ENCODE results near the gene SETBP1. TPM values are rescaled to one million over a fixed set of nuclear protein-coding genes. Genes with fewer than 3 reads are reported as not detected.

SETBP1 gene
- total and polyA plus RNA-seq, 2 of the 8 experiments (the other 6 are each of a cell fraction or from before 2014, with no cell fraction given), result 2.0 to 6.5 TPM

GRCh38 chr18:44841752-44842587 is 161.3 kb downstream of the SETBP1 start:
- FAIRE-seq (no peak), DNase-seq (ENCODE audit: low read depth in 1 of 2, low spot score in 2 of 2) (no peak)
- Histone ChIP-seq H3K79me2 (ENCODE audit: control insufficient read depth in 1 of 2, insufficient read depth in 2 of 2, low read length in 2 of 2) (no peaks in the 10 kb centered on the region), H3K9me3 (ENCODE audit: insufficient read depth in 2 of 2, low read depth in 1 of 2, low read length in 1 of 2) (no peaks in the 10 kb centered on the region), H3K27ac (ENCODE audit: low read depth, low read length) (no peak overlapping the region), H3K4me3 (ENCODE audit: extremely low read depth in 1 of 4, insufficient read depth in 2 of 4, low read depth in 3 of 4, low read length in 4 of 4) (no peak overlapping the region), H4K8ac (ENCODE audit: extremely low read depth, insufficient read depth, low read length) (no peak overlapping the region; the same call in 1 of the 2 replicates), H2BK5ac (ENCODE audit: low read depth, low read length) (no peak overlapping the region), H3K4me2 (ENCODE audit: insufficient read depth in 1 of 2, low read depth in 2 of 2, low read length in 2 of 2) (no peak overlapping the region), H3K4me1 (replicated peaks in 1 of 4; ENCODE audit: control insufficient read depth in 3 of 4, insufficient read depth in 4 of 4, low read length in 3 of 4) (peaks cover 2 to 9% (median 6%) of the 10 kb centered on the region in 4 experiments; a peak in 5 of 7 replicates), H3K23me2 (ENCODE audit: low read depth, low read length) (no peaks in the 10 kb centered on the region), H3K14ac (ENCODE audit: insufficient read length) (no peak overlapping the region), H3K79me1 (ENCODE audit: low read depth, low read length) (no peaks in the 10 kb centered on the region), H3K36me3 (ENCODE audit: control insufficient read depth in 2 of 4, insufficient read depth in 4 of 4, low read length in 3 of 4) (no peaks in the 10 kb centered on the region), H4K91ac (replicated peaks; ENCODE audit: insufficient read length, low read length) (no peak overlapping the region), H4K5ac (ENCODE audit: insufficient read length, low read depth, low read length) (no peak overlapping the region), H4K20me1 (replicated peaks in 1 of 2; ENCODE audit: control insufficient read depth in 1 of 2, insufficient read depth in 2 of 2, low read length in 2 of 2) (no peaks in the 10 kb centered on the region), H3K27me3 (replicated peaks in 1 of 4; ENCODE audit: control insufficient read depth in 3 of 4, extremely low read depth in 1 of 4, insufficient read depth in 3 of 4, low read length in 3 of 4) (no peaks in the 10 kb centered on the region), H3K23ac (ENCODE audit: insufficient read length) (no peak overlapping the region), H2AK5ac (ENCODE audit: low read depth, low read length) (no peak overlapping the region), H3K4ac (replicated peaks; ENCODE audit: insufficient read length, low read depth, low read length) (no peak overlapping the region), H2AFZ (ENCODE audit: low read length) (no peak overlapping the region), H2BK20ac (ENCODE audit: low read length) (no peak overlapping the region), H3K56ac (replicated peaks; ENCODE audit: insufficient read length, low read depth, low read length) (no peak overlapping the region), H2BK12ac (ENCODE audit: low read depth, low read length) (0 out of 2 replicates have a peak overlapping the region, but pooled peaks have one; percentile 56), H2BK120ac (replicated peaks; ENCODE audit: low read depth, low read length) (no peak overlapping the region), H2BK15ac (ENCODE audit: low read length) (no peak overlapping the region), H3K18ac (ENCODE audit: extremely low read depth, low read length) (0 out of 2 replicates have a peak overlapping the region, but pooled peaks have one; percentile 12), H3K9ac (replicated peaks in 1 of 4; ENCODE audit: extremely low read depth in 1 of 4, low read depth in 3 of 4, low read length in 3 of 4) (no peak overlapping the region; a peak in 1 of 7 replicates)
- TF ChIP-seq, protein P1, sequence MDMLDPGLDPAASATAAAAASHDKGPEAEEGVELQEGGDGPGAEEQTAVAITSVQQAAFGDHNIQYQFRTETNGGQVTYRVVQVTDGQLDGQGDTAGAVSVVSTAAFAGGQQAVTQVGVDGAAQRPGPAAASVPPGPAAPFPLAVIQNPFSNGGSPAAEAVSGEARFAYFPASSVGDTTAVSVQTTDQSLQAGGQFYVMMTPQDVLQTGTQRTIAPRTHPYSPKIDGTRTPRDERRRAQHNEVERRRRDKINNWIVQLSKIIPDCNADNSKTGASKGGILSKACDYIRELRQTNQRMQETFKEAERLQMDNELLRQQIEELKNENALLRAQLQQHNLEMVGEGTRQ (IDR thresholded peaks at IDR 0.05; ENCODE audit: low read length), result no peak
- TF ChIP-seq JUND (IDR thresholded peaks at IDR 0.05; ENCODE audit: low read length), result no peak
- no peak for TF ChIP-seq ZNF274 (IDR thresholded peaks at IDR 0.05; ENCODE audit: borderline replicate concordance, extremely low read depth, low read length)
- no peak for TF ChIP-seq NRF1 (IDR thresholded peaks at IDR 0.05; ENCODE audit: low read depth, low read length)
- TF ChIP-seq CTBP2 (IDR thresholded peaks at IDR 0.05; ENCODE audit: borderline replicate concordance, insufficient read depth, insufficient read length, low read length), result no peak
- CTCF ChIA-PET (ENCODE audit: partially characterized antibody), result interaction anchor here (0.5 to 1.5 kb wide), 8 partner anchors 9 to 617 kb away, joined by 3 to 4 read pairs (median 3); no protein-coding TSS in a partner anchor
- POLR2A ChIA-PET (ENCODE audit: partially characterized antibody), result no interaction called here
- WGBS, 2 experiments (ENCODE audit: extremely low coverage in 1 of 2, insufficient coverage in 1 of 2, insufficient read length in 1 of 2, insufficient replicate concordance in 2 of 2, low coverage in 1 of 2, low lambda C conversion rate in 2 of 2, missing lambda C conversion rate in 1 of 2), result 92 to 100% methylated on average over 1 to 10 of the region's 10 CpGs

Data from H1 (cell line).